ENCODE results near the gene RPUSD3.
"Not testable (repeated sequence)": the region's sequence is repeated elsewhere in the genome, so short reads cannot be mapped to it uniquely, and the experiment has no call there.

The RPUSD3 gene

GRCh38 chr3:9848860-9849259 is 5.1 kb upstream of the RPUSD3 start:
- POLR2A ChIA-PET; H3K36me3 ChIP-seq (ENCODE audit: control insufficient read depth in 2 of 2, insufficient read depth in 1 of 2, low read length in 2 of 2); H3K4me3 ChIP-seq (ENCODE audit: low read depth, low read length); H3K4me1 ChIP-seq (ENCODE audit: control insufficient read depth, insufficient read depth, low read length); H3K27ac ChIP-seq (ENCODE audit: extremely low read depth, low read depth, low read length); H3K9me3 ChIP-seq (ENCODE audit: control insufficient read depth, insufficient read depth, low read depth, low read length): not testable (repeated sequence)
- peak; percentile 64 for TF ChIP-seq ZNF654 (tag by site-specific recombination; IDR thresholded peaks at IDR 0.05; ENCODE audit: low read depth)
- CTCF ChIA-PET = interaction anchor here (0.6 to 2.7 kb wide), 10 partner anchors 10 to 100 kb away, joined by 3 to 14 read pairs (median 4); no protein-coding TSS in a partner anchor

DNA sequence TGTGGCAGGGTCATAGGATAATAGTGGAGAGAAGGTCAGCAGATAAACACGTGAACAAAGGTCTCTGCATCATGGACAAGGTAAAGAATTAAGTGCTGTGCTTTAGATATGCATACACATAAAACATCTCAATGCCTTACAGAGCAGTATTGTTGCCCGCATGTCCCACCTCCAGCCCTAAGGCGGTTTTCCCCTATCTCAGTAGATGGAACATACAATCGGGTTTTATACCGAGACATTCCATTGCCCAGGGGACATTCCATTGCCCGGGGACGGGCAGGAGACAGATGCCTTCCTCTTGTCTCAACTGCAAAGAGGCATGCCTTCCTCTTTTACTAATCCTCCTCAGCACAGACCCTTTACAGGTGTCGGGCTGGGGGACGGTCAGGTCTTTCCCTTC is 4.1 kb upstream of the RPUSD3 start:
- H3K4me1 ChIP-seq (ENCODE audit: control insufficient read depth, insufficient read depth, low read length); POLR2A ChIA-PET; H3K4me3 ChIP-seq (ENCODE audit: low read depth, low read length); H3K9me3 ChIP-seq (ENCODE audit: control insufficient read depth, insufficient read depth, low read depth, low read length); H3K27ac ChIP-seq (ENCODE audit: extremely low read depth, low read depth, low read length); H3K36me3 ChIP-seq (ENCODE audit: control insufficient read depth in 2 of 2, insufficient read depth in 1 of 2, low read length in 2 of 2): not testable (repeated sequence)
- CTCF ChIA-PET = interaction anchor here (1.4 to 2.7 kb wide), 6 partner anchors 11 to 101 kb away, joined by 3 to 14 read pairs (median 6); no protein-coding TSS in a partner anchor

DNA sequence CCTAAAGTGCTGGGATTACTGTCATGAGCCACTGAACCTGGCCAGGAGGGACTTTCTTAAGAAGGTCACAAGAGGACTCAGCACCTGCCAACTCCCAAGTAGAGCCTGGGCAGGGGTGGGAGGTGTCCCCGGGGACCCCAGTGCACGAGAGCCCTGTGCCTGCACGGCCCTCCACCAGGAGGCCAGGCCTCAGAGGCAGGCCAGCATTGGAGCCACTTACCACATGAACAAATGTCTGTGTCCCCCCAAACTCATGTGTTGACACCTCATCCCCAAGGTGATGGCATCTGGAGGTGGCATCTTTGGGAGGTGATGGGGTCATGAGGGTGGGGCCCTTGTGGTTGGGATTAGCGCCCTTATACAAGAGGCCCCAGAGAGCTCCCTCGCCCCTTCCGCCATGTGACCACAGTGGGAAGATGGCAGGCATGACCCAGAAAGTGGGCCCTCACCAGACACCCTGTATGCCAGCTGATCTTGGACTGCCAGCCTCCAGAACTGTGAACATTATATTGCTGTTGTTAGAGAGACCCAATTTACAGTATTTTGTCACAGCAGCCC is 3.2 kb upstream of the RPUSD3 start:
- H3K27ac ChIP-seq (ENCODE audit: extremely low read depth, low read depth, low read length) = no peak overlapping the region
- no peak overlapping the region for H3K4me3 ChIP-seq (ENCODE audit: low read depth, low read length)
- ChIA-PET POLR2A (no interaction called here), CTCF (interaction anchor here (0.6 to 1.1 kb wide), 4 partner anchors 11 to 103 kb away, joined by 3 to 4 read pairs (median 3); no protein-coding TSS in a partner anchor)
- H3K9me3 ChIP-seq (ENCODE audit: control insufficient read depth, insufficient read depth, low read depth, low read length) = no peaks in the 10 kb centered on the region
- H3K4me1 ChIP-seq (ENCODE audit: control insufficient read depth, insufficient read depth, low read length) = no peaks in the 10 kb centered on the region
- peaks cover 0 to 6% of the 10 kb centered on the region in 2 experiments; a peak in 1 of 3 replicates for H3K36me3 ChIP-seq (ENCODE audit: control insufficient read depth in 2 of 2, insufficient read depth in 1 of 2, low read length in 2 of 2)
- TF ChIP-seq ZNF510 (tag by site-specific recombination; IDR thresholded peaks at IDR 0.05; ENCODE audit: insufficient replicate concordance) (no peak), ZNF555 (tag by site-specific recombination; conservative IDR thresholded peaks at IDR 0.05) (no peak), ZNF561 (tag by site-specific recombination; IDR thresholded peaks at IDR 0.05; ENCODE audit: borderline replicate concordance) (no peak), HOXD13 (CRISPR knock-in tag; IDR thresholded peaks at IDR 0.05; ENCODE audit: borderline replicate concordance) (no peak), ZNF398 (tag by site-specific recombination; IDR thresholded peaks at IDR 0.05) (no peak), SP3 (tag by site-specific recombination; IDR thresholded peaks at IDR 0.05) (no peak), MEIS1 (CRISPR knock-in tag; IDR thresholded peaks at IDR 0.05; ENCODE audit: borderline replicate concordance) (no peak), ZNF830 (tag by site-specific recombination; IDR thresholded peaks at IDR 0.05; ENCODE audit: low read depth) (no peak), ZNF544 (tag by site-specific recombination; IDR thresholded peaks at IDR 0.05) (no peak), ZNF571 (tag by site-specific recombination; IDR thresholded peaks at IDR 0.05) (no peak), ZBTB49 (tag by site-specific recombination; IDR thresholded peaks at IDR 0.05; ENCODE audit: low read depth) (no peak), PRDM10 (tag by site-specific recombination; IDR thresholded peaks at IDR 0.05) (no peak)
- TF ChIP-seq, protein P1, sequence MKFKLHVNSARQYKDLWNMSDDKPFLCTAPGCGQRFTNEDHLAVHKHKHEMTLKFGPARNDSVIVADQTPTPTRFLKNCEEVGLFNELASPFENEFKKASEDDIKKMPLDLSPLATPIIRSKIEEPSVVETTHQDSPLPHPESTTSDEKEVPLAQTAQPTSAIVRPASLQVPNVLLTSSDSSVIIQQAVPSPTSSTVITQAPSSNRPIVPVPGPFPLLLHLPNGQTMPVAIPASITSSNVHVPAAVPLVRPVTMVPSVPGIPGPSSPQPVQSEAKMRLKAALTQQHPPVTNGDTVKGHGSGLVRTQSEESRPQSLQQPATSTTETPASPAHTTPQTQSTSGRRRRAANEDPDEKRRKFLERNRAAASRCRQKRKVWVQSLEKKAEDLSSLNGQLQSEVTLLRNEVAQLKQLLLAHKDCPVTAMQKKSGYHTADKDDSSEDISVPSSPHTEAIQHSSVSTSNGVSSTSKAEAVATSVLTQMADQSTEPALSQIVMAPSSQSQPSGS (tag by site-specific recombination; IDR thresholded peaks at IDR 0.05; ENCODE audit: low read depth) = no peak

Data from HEK293 (cell line).